H9 (cell line): Measurements from ENCODE around the gene KLHL22. TPM values are rescaled to one million over a fixed set of nuclear protein-coding genes. Genes with fewer than 3 reads are reported as not detected.
A peak's percentile ranks its signal among the peaks of the same experiment; 100 is the strongest.

Experiments
- DNase-seq: peaks from one replicate; pipeline ENCODE4 v3.0.0-alpha.2; 2017
- H2AFZ ChIP-seq: one replicate; pipeline ENCODE4 v1.6.1; 2013; ENCODE audit warnings: mild to moderate bottlenecking, low read length, control low read depth, moderate library complexity
- H2AK5ac ChIP-seq: 2 replicates; pipeline ENCODE4 v1.6.1; 2013; ENCODE audit warnings: low read length, control low read depth, mixed read lengths; ENCODE audit not compliant: insufficient read length
- H2BK120ac ChIP-seq: one replicate; pipeline ENCODE4 v1.6.1; 2013; ENCODE audit warnings: low read depth, mild to moderate bottlenecking, low read length, control low read depth, inconsistent platforms; ENCODE audit not compliant: poor library complexity, severe bottlenecking
- H2BK12ac ChIP-seq: 2 replicates; pipeline ENCODE4 v1.6.1; 2013; ENCODE audit warnings: low read length, control low read depth, mixed read lengths, low read depth; ENCODE audit not compliant: insufficient read length
- H2BK15ac ChIP-seq: 2 replicates; pipeline ENCODE4 v1.6.1; 2013; ENCODE audit warnings: low read depth, low read length, control low read depth
- H2BK20ac ChIP-seq: one replicate; pipeline ENCODE4 v1.6.1; 2013; ENCODE audit warnings: low read depth, mild to moderate bottlenecking, low read length, control low read depth, inconsistent platforms; ENCODE audit not compliant: poor library complexity, severe bottlenecking
- H2BK5ac ChIP-seq: 2 replicates; pipeline ENCODE4 v1.6.1; 2013; ENCODE audit warnings: low read length, control low read depth, mixed read lengths; ENCODE audit not compliant: insufficient read length
- H3K14ac ChIP-seq: 2 replicates; pipeline ENCODE4 v1.6.1; 2013; ENCODE audit warnings: low read length, control low read depth; ENCODE audit not compliant: insufficient read depth
- H3K18ac ChIP-seq: 2 replicates; pipeline ENCODE4 v1.6.1; 2013; ENCODE audit warnings: low read depth, mild to moderate bottlenecking, mixed read lengths, low read length, control low read depth; ENCODE audit not compliant: insufficient read length
- H3K23ac ChIP-seq: 2 replicates; pipeline ENCODE4 v1.6.1; 2013; ENCODE audit warnings: low read length, control low read depth, mixed read lengths, low read depth; ENCODE audit not compliant: insufficient read length
- H3K23me2 ChIP-seq: 2 replicates; pipeline ENCODE4 v1.6.1; 2013; ENCODE audit warnings: low read depth, mild to moderate bottlenecking, mixed read lengths, low read length, control low read depth; ENCODE audit not compliant: insufficient read length, poor library complexity, severe bottlenecking
- H3K27ac ChIP-seq: 2 replicates; pipeline ENCODE4 v1.5.1; 2013; ENCODE audit warnings: low read length, control low read depth, mixed read lengths, low read depth; ENCODE audit not compliant: insufficient read length
- H3K27me3 ChIP-seq: 2 replicates; pipeline ENCODE4 v1.6.1; 2013; ENCODE audit warnings: low read length, control low read depth, inconsistent platforms; ENCODE audit not compliant: insufficient read depth
- H3K4ac ChIP-seq: 2 replicates; pipeline ENCODE4 v1.6.1; 2013; ENCODE audit warnings: low read depth, mild to moderate bottlenecking, control low read depth, inconsistent platforms, low read length, moderate library complexity
- H3K4me1 ChIP-seq: 2 replicates; pipeline ENCODE4 v1.6.1; 2013; ENCODE audit warnings: low read length, control low read depth, inconsistent platforms; ENCODE audit not compliant: insufficient read depth
- H3K4me2 ChIP-seq: 2 replicates; pipeline ENCODE4 v1.6.1; 2013; ENCODE audit warnings: low read length, control low read depth, mixed read lengths; ENCODE audit not compliant: insufficient read length, insufficient read depth
- H3K56ac ChIP-seq: 2 replicates; pipeline ENCODE4 v1.6.1; 2013; ENCODE audit warnings: low read depth, mild to moderate bottlenecking, mixed read lengths, low read length, control low read depth; ENCODE audit not compliant: insufficient read length
- H3K79me1 ChIP-seq: 2 replicates; pipeline ENCODE4 v1.6.1; 2013; ENCODE audit warnings: low read depth, mild to moderate bottlenecking, moderate library complexity, low read length, control low read depth, inconsistent platforms; ENCODE audit not compliant: insufficient read depth, poor library complexity, severe bottlenecking
- H3K79me2 ChIP-seq: 2 replicates; pipeline ENCODE4 v1.6.1; 2013; ENCODE audit warnings: low read length, control low read depth, inconsistent platforms; ENCODE audit not compliant: insufficient read depth
- H3K9ac ChIP-seq: 2 replicates; pipeline ENCODE4 v1.6.1; 2013; ENCODE audit warnings: low read length, control low read depth, mixed read lengths; ENCODE audit not compliant: insufficient read length; ENCODE audit errors: extremely low read depth
- H3K9me3 ChIP-seq: one replicate; pipeline ENCODE4 v1.6.1; 2013; ENCODE audit warnings: low read depth, low read length, inconsistent platforms; ENCODE audit not compliant: control insufficient read depth
- H3T11ph ChIP-seq: one replicate; pipeline ENCODE4 v1.6.1; 2013; ENCODE audit warnings: mild to moderate bottlenecking, low read length, control low read depth, inconsistent platforms
- H4K20me1 ChIP-seq: one replicate; pipeline ENCODE4 v1.6.1; 2013; ENCODE audit not compliant: control insufficient read depth, insufficient read length, insufficient read depth
- H4K5ac ChIP-seq: 2 replicates; pipeline ENCODE4 v1.6.1; 2013; ENCODE audit warnings: low read depth, mild to moderate bottlenecking, mixed read lengths, low read length, control low read depth; ENCODE audit not compliant: insufficient read length
- H4K8ac ChIP-seq: replicated peaks from 2 replicates; pipeline ENCODE4 v1.6.1; 2013; ENCODE audit warnings: low read length, control low read depth, mixed read lengths, low read depth; ENCODE audit not compliant: insufficient read length
- H4K91ac ChIP-seq: 2 replicates; pipeline ENCODE4 v1.6.1; 2013; ENCODE audit warnings: low read depth, mild to moderate bottlenecking, moderate library complexity, mixed read lengths, low read length, control low read depth; ENCODE audit not compliant: insufficient read length
- H3K27ac Mint-ChIP-seq, 3 experiments: 2 replicates in 2 of 3; 3 replicates in 1 of 3; pipeline ENCODE4 v1.8.0; 2020 to 2021; ENCODE audit warnings: mixed read lengths in 3 of 3, mild to moderate bottlenecking in 1 of 3, moderate library complexity in 1 of 3
- H3K27me3 Mint-ChIP-seq: 2 replicates; pipeline ENCODE4 v1.8.0; 2021; ENCODE audit warnings: low read depth, mild to moderate bottlenecking, moderate library complexity, mixed read lengths
- H3K36me3 Mint-ChIP-seq, 3 experiments: 2 replicates in 2 of 3; 3 replicates in 1 of 3; pipeline ENCODE4 v1.8.0; 2020 to 2021; ENCODE audit warnings: low read depth in 3 of 3, mixed read lengths in 3 of 3; ENCODE audit not compliant: insufficient read depth in 1 of 3
- H3K4me1 Mint-ChIP-seq, 2 experiments: 2 replicates each; pipeline ENCODE4 v1.8.0; 2020; ENCODE audit warnings: mixed read lengths in 2 of 2
- H3K4me3 Mint-ChIP-seq, 2 experiments: 2 replicates in 1 of 2; 3 replicates in 1 of 2; pipeline ENCODE4 v1.8.0; 2020 to 2021; ENCODE audit warnings: mild to moderate bottlenecking in 2 of 2, mixed read lengths in 2 of 2, moderate library complexity in 1 of 2
- H3K9me3 Mint-ChIP-seq, 2 experiments: 2 replicates in 1 of 2; 3 replicates in 1 of 2; pipeline ENCODE4 v1.8.0; 2020; ENCODE audit warnings: mild to moderate bottlenecking in 2 of 2, mixed read lengths in 2 of 2, moderate library complexity in 1 of 2
- WGBS: extraction: QIAGEN DNeasy Blood & Tissue Kit; methylation state at CpG from one replicate; pipeline ENCODE4 v1.1.7; 2013; ENCODE audit warnings: missing lambda C conversion rate, low lambda C conversion rate, mixed read lengths; ENCODE audit not compliant: insufficient read length; ENCODE audit errors: extremely low coverage; 5-methylcytosine and 5-hydroxymethylcytosine counted together
- total RNA-seq: library from RNA; stranded (reverse); gene quantifications from 2 replicates; pipeline ENCODE4 v1.2.1, GENCODE V29; 2021
- TF ChIP-seq, protein P1 (sequence below): fragments of 200-600 bp; sonication (generic); conservative IDR thresholded peaks from 3 replicates; pipeline ENCODE4 v1.8.0; 2021; ENCODE audit warnings: antibody characterized with exemption, mild to moderate bottlenecking

The KLHL22 gene
- total RNA-seq, 1 experiment from 2014 or later, result 11.9 TPM

- Mint-ChIP-seq H3K9me3 (no peaks in the 10 kb centered on the region), H3K27me3 (no peaks in the 10 kb centered on the region; the same call in 1 of the 2 replicates), H3K36me3 (peaks cover 25 to 48% (median 45%) of the 10 kb centered on the region in 3 experiments), H3K4me1 (peaks cover 11 to 16% of the 10 kb centered on the region in 2 experiments), H3K27ac (peak overlapping the region in 1 of 3 experiments; percentile 30; a peak in 1 of 7 replicates), H3K4me3 (no peak overlapping the region)
- no peak overlapping the region for H4K91ac ChIP-seq
- H2AFZ ChIP-seq, result no peak overlapping the region
- H4K20me1 ChIP-seq, result no peaks in the 10 kb centered on the region
- H4K8ac ChIP-seq, result no peak overlapping the region
- WGBS, result no CpG with 5 or more reads among the region's 4 CpGs
- H3K4me1 ChIP-seq, result peaks cover 7% of the 10 kb centered on the region; the same call in 1 of the 2 replicates
- H3K4me2 ChIP-seq, result no peak overlapping the region
- no peak overlapping the region for H3K18ac ChIP-seq
- H3K79me1 ChIP-seq, result peaks cover 2% of the 10 kb centered on the region
- no peak overlapping the region for H2BK120ac ChIP-seq
- H3K56ac ChIP-seq, result no peak overlapping the region
- H3K23ac ChIP-seq, result no peak overlapping the region
- H2BK12ac ChIP-seq, result no peak overlapping the region
- no peaks in the 10 kb centered on the region for H3K23me2 ChIP-seq
- H2BK5ac ChIP-seq, result no peak overlapping the region
- no peak overlapping the region for H3K27ac ChIP-seq
- no peak overlapping the region for H2BK20ac ChIP-seq
- no peak overlapping the region for H4K5ac ChIP-seq
- H3K4ac ChIP-seq, result no peak overlapping the region
- no peaks in the 10 kb centered on the region for H3K27me3 ChIP-seq
- H3K9ac ChIP-seq, result no peak overlapping the region
- TF ChIP-seq, protein P1, sequence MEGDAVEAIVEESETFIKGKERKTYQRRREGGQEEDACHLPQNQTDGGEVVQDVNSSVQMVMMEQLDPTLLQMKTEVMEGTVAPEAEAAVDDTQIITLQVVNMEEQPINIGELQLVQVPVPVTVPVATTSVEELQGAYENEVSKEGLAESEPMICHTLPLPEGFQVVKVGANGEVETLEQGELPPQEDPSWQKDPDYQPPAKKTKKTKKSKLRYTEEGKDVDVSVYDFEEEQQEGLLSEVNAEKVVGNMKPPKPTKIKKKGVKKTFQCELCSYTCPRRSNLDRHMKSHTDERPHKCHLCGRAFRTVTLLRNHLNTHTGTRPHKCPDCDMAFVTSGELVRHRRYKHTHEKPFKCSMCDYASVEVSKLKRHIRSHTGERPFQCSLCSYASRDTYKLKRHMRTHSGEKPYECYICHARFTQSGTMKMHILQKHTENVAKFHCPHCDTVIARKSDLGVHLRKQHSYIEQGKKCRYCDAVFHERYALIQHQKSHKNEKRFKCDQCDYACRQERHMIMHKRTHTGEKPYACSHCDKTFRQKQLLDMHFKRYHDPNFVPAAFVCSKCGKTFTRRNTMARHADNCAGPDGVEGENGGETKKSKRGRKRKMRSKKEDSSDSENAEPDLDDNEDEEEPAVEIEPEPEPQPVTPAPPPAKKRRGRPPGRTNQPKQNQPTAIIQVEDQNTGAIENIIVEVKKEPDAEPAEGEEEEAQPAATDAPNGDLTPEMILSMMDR, result no peak
- no peak overlapping the region for H2AK5ac ChIP-seq
- H3K14ac ChIP-seq, result no peak overlapping the region
- no peak overlapping the region for H3T11ph ChIP-seq
- peaks cover 7% of the 10 kb centered on the region; the same call in 1 of the 2 replicates for H3K79me2 ChIP-seq
- H2BK15ac ChIP-seq, result no peak overlapping the region
- no peak for DNase-seq
- no peaks in the 10 kb centered on the region for H3K9me3 ChIP-seq
These were observed 95.6 kb downstream of the KLHL22 start for GRCh38 chr22:20399866-20400605.
